Stomach (tissue), 4 donors: ENCODE results near the gene TKTL1.

ENCODE experiments used
- POLR2A ChIP-seq, 4 donors: fragments of 450-650 bp; IDR thresholded peaks; one replicate each; pipeline ENCODE4 v1.6.1; 2016; ENCODE audit warnings: antibody characterized with exemption in 4 of 4, control low read depth in 2 of 4, mild to moderate bottlenecking in 1 of 4, moderate library complexity in 1 of 4
- POLR2AphosphoS5 ChIP-seq, 3 donors: sonication (generic); formaldehyde crosslinking; IDR thresholded peaks; one replicate each; pipeline ENCODE4 v1.6.1; 2016; ENCODE audit warnings: antibody characterized with exemption in 3 of 3
- TF ChIP-seq, protein P1 (sequence below), 7 experiments: fragments of 450-650 bp in 4 of 7; fragments of 200-600 bp in 3 of 7; sonication (generic) in 3 of 7; IDR thresholded peaks; one replicate each; pipeline ENCODE4 v1.5.1; 2016 to 2019; ENCODE audit warnings: antibody characterized with exemption in 7 of 7, control low read depth in 2 of 7, mild to moderate bottlenecking in 1 of 7

DNA sequence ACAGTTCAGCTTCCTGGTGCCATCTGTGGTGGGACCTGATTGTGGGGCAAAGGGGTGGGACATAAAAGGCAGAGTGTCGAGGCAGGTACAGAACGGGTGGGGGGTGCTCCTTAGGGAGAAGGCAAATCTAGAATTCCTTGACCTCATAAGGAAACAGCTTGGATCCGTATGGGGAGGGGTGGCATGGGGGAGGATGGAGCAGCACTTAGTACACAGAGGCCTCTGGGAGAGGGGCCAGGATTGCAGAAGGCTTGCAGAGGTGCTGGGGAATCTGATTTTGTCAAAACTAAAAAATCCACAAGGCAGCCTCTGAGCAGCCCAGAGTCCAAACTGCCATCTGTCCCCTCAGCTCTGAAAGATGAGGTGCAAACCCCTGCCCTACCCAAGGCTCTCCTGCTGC lies 81.2 kb downstream of the TKTL1 start:
- TF ChIP-seq POLR2A (IDR thresholded peaks at IDR 0.05) (no peak), POLR2AphosphoS5 (IDR thresholded peaks at IDR 0.05) (no peak)
- TF ChIP-seq, protein P1, sequence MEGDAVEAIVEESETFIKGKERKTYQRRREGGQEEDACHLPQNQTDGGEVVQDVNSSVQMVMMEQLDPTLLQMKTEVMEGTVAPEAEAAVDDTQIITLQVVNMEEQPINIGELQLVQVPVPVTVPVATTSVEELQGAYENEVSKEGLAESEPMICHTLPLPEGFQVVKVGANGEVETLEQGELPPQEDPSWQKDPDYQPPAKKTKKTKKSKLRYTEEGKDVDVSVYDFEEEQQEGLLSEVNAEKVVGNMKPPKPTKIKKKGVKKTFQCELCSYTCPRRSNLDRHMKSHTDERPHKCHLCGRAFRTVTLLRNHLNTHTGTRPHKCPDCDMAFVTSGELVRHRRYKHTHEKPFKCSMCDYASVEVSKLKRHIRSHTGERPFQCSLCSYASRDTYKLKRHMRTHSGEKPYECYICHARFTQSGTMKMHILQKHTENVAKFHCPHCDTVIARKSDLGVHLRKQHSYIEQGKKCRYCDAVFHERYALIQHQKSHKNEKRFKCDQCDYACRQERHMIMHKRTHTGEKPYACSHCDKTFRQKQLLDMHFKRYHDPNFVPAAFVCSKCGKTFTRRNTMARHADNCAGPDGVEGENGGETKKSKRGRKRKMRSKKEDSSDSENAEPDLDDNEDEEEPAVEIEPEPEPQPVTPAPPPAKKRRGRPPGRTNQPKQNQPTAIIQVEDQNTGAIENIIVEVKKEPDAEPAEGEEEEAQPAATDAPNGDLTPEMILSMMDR (IDR thresholded peaks at IDR 0.05), result no peak
